VCaP (cell line): ENCODE data around the gene CEP72.

ENCODE experiments used
- H3K27ac ChIP-seq: fragments of 450-650 bp; 2 replicates; pipeline ENCODE4 v1.5.1; 2017
- TF ChIP-seq, protein P1 (sequence below): fragments of 450-650 bp; conservative IDR thresholded peaks from 2 replicates; pipeline ENCODE4 v1.5.1; 2017; ENCODE audit warnings: mild to moderate bottlenecking, moderate library complexity

CEP72 gene

DNA sequence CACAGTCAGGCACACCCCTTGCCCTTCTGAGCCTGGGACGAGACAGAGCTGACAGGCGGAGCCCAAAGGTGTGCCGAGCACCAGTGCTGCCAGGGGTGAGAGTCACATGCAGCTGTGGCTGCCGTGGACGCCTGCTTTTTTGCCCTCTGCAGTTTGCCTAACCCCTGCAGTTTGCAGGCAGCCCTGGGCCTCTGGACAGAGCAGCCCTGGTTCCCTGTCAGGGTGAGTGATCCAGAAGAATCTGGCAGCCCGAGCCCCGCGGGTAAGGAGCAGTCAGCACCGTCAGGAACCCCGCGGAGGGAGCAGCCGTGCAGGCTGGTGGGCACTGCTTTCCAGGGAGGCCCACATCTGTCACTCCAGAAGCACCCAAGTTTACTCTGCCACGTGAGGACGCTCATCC, 30.3 kb downstream of the CEP72 start:
- TF ChIP-seq, protein P1, sequence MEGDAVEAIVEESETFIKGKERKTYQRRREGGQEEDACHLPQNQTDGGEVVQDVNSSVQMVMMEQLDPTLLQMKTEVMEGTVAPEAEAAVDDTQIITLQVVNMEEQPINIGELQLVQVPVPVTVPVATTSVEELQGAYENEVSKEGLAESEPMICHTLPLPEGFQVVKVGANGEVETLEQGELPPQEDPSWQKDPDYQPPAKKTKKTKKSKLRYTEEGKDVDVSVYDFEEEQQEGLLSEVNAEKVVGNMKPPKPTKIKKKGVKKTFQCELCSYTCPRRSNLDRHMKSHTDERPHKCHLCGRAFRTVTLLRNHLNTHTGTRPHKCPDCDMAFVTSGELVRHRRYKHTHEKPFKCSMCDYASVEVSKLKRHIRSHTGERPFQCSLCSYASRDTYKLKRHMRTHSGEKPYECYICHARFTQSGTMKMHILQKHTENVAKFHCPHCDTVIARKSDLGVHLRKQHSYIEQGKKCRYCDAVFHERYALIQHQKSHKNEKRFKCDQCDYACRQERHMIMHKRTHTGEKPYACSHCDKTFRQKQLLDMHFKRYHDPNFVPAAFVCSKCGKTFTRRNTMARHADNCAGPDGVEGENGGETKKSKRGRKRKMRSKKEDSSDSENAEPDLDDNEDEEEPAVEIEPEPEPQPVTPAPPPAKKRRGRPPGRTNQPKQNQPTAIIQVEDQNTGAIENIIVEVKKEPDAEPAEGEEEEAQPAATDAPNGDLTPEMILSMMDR = no peak
- no peak overlapping the region for H3K27ac ChIP-seq

DNA sequence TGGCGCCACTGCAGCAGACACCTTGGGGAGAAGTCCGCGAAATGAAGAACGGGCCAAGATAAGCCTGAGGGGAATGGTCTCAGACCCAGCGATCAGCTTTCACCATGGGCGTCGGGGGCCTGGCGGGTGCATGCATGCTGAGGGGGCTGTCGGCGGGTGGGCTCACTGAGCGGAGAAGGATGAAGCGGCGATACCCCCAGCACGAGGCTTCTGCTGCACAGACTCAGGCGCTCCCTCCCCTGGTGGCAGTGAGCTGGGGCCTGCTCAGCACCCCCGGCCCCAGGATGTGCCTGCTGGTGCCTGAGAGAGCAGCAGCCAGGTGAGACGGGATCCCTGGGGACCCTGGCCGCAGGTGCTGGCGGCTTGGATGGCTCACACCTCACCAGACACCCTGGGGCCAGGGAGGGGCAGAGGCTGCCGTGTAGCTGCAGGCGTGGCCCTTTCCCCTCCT, 31.2 kb downstream of the CEP72 start:
- TF ChIP-seq, protein P1 = no peak
- no peak overlapping the region for H3K27ac ChIP-seq

GRCh38 chr5:643811-644271, 31.7 kb downstream of the CEP72 start:
- no peak overlapping the region for H3K27ac ChIP-seq
- TF ChIP-seq, protein P1 = no peak

GRCh38 chr5:644509-644908, 32.4 kb downstream of the CEP72 start:
- TF ChIP-seq, protein P1 = no peak
- H3K27ac ChIP-seq = no peak overlapping the region

GRCh38 chr5:644971-645370, 32.8 kb downstream of the CEP72 start:
- TF ChIP-seq, protein P1 = no peak
- H3K27ac ChIP-seq = no peak overlapping the region

GRCh38 chr5:645421-645820, 33.3 kb downstream of the CEP72 start:
- no peak overlapping the region for H3K27ac ChIP-seq
- TF ChIP-seq, protein P1 = no peak

DNA sequence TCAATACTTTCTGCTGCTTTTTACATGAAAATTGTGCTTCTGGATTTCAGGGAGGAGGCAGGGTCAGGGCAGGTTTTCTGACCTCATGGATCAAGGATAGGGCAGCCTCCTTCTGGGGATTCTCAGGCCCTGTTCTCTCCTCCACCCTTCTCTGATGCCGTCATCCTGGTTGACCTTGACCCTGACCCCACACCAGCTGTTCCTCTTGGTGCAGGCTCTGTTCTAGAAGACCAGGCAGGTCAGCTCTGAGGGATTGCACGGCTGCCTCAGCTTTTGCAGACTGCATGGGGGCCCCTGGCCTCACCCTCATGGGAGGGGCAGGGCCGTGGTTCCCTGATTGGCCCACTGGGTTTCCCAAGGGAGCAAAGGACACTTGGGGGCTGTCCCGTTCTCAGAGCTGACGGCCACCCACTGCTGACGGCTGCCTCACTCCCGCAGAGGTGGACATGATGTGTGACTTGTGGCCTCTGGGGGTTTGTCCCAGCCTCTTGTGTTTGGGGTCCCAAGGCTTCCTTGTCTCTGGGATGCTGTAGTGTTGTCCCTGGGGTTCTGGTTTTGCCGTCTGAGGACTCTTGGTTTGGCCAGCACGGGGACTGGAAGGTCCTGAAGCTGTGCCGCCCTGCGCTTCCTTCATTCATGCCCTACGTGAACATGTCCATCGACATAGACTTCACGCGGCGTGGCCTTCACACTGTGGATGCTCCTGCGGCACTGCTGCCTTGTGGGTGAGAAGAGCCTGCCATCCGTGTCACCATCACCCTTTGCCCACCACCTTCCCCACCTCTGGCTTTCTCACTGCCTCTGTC, 34.5 kb downstream of the CEP72 start:
- no peak overlapping the region for H3K27ac ChIP-seq
- TF ChIP-seq, protein P1 = no peak
